HCT116 (cell line): ENCODE data around the gene TEX12. TPM values are rescaled to one million over a fixed set of nuclear protein-coding genes. Genes with fewer than 3 reads are reported as not detected.

ENCODE experiments used
- ATAC-seq: fragments of 200-7000 bp; cut with Tn5 transposase; 2 replicates; pipeline ENCODE4 v1.9.1; 2020; ENCODE audit warnings: mild to moderate bottlenecking, moderate library complexity
- BruUV-seq: library from RNA; stranded (reverse); fragments of 400-500 nt; replicated peaks from 2 replicates; lab custom pipeline; 2021; lab: Mats Ljungman, UMichigan
- CTCF ChIA-PET: fragments of 300-600 bp; sonication (Branson Sonifier 250); formaldehyde crosslinking; loops from one replicate; lab custom pipeline; 2021; ENCODE audit warnings: antibody characterized with exemption; lab: Charles Lee
- POLR2A ChIA-PET: fragments of 300-600, 350-600 bp; sonication (Branson Sonifier 250); formaldehyde crosslinking; loops from one replicate; lab custom pipeline; 2021; ENCODE audit warnings: antibody characterized with exemption; lab: Charles Lee
- RAD21 ChIA-PET, 2 experiments: fragments of 300-600 bp; sonication (Branson Sonifier 250); formaldehyde crosslinking; loops; one replicate each; lab custom pipeline; 2023; ENCODE audit warnings: low total read pairs in 2 of 2; ENCODE audit not compliant: uncharacterized antibody in 2 of 2, unreplicated experiment in 2 of 2, low non-redundant PET in 1 of 2; lab: Charles Lee
- DNase-seq: peaks from one replicate; pipeline ENCODE4 v3.0.0-alpha.2; 2010; ENCODE audit warnings: low read depth, low spot score
- H2AFZ ChIP-seq: fragments of 200-600 bp; shearing (Covaris generic), sonication (generic); 2 replicates; pipeline ENCODE4 v1.6.1; 2017; ENCODE audit warnings: low read depth, mixed run types, mixed read lengths, antibody characterized with exemption, low read length; ENCODE audit not compliant: poor library complexity, severe bottlenecking
- H3K27ac ChIP-seq: 2 replicates; pipeline ENCODE4 v1.5.1; 2012; ENCODE audit warnings: low read depth, low read length
- H3K27me3 ChIP-seq: fragments of 200-600 bp; sonication (generic); 2 replicates; pipeline ENCODE4 v1.6.1; 2016; ENCODE audit warnings: mixed run types, low read length, mixed read lengths; ENCODE audit not compliant: insufficient read depth
- H3K36me3 ChIP-seq, 2 experiments: fragments of 200-500 bp in 1 of 2; fragments of 200-600 bp in 1 of 2; sonication (Bioruptor generic) in 1 of 2; sonication (generic) in 1 of 2; 2 replicates each; pipeline versions ENCODE4 v1.5.1 to v1.6.1; 2014 to 2016; ENCODE audit warnings: low read length in 2 of 2, inconsistent platforms in 1 of 2, mixed read lengths in 1 of 2, mixed run types in 1 of 2; ENCODE audit not compliant: insufficient read depth in 2 of 2, control insufficient read depth in 1 of 2
- H3K4me1 ChIP-seq, 2 experiments: fragments of 200-600 bp in 1 of 2; sonication (generic) in 1 of 2; 2 replicates each; pipeline versions ENCODE4 v1.5.1 to v1.6.1; 2012 to 2017; ENCODE audit warnings: low read length in 2 of 2, inconsistent platforms in 1 of 2, mild to moderate bottlenecking in 1 of 2, mixed read lengths in 1 of 2, mixed run types in 1 of 2, moderate library complexity in 1 of 2; ENCODE audit not compliant: insufficient read depth in 2 of 2, control insufficient read depth in 1 of 2
- H3K4me2 ChIP-seq: fragments of 200-600 bp; sonication (generic); 2 replicates; pipeline ENCODE4 v1.6.1; 2017; ENCODE audit warnings: mixed run types, low read length, mixed read lengths
- H3K4me3 ChIP-seq, 2 experiments: fragments of 200-600 bp in 1 of 2; sonication (generic) in 1 of 2; replicated peaks in 1 of 2; 2 replicates each; pipeline ENCODE4 v1.5.1; 2011 to 2016; ENCODE audit warnings: low read length in 2 of 2, control low read depth in 1 of 2, low read depth in 1 of 2, mild to moderate bottlenecking in 1 of 2, mixed read lengths in 1 of 2, mixed run types in 1 of 2
- H3K79me2 ChIP-seq: fragments of 200-600 bp; sonication (generic); 2 replicates; pipeline ENCODE4 v1.6.1; 2017; ENCODE audit warnings: mild to moderate bottlenecking, mixed run types, low read length, moderate library complexity, mixed read lengths; ENCODE audit not compliant: insufficient read depth
- H3K9ac ChIP-seq: fragments of 200-600 bp; sonication (generic); 2 replicates; pipeline ENCODE4 v1.6.1; 2016; ENCODE audit warnings: low read length, mixed read lengths
- H3K9me2 ChIP-seq: fragments of 200-600 bp; sonication (generic), shearing (Covaris generic); 2 replicates; pipeline ENCODE4 v1.6.1; 2017; ENCODE audit warnings: mixed run types, mild to moderate bottlenecking, moderate library complexity; ENCODE audit not compliant: insufficient read depth
- H3K9me3 ChIP-seq, 2 experiments: fragments of 200-500 bp in 1 of 2; fragments of 200-600 bp in 1 of 2; sonication (Bioruptor generic) in 1 of 2; sonication (generic) in 1 of 2; 2 replicates each; pipeline ENCODE4 v1.6.1; 2014 to 2017; ENCODE audit warnings: low read length in 2 of 2, mixed read lengths in 2 of 2, inconsistent platforms in 1 of 2, low read depth in 1 of 2, mild to moderate bottlenecking in 1 of 2, mixed run types in 1 of 2, moderate library complexity in 1 of 2; ENCODE audit not compliant: control insufficient read depth in 1 of 2, insufficient read depth in 1 of 2
- H4K20me1 ChIP-seq: fragments of 200-600 bp; sonication (generic), shearing (Covaris generic); 2 replicates; pipeline ENCODE4 v1.6.1; 2017; ENCODE audit warnings: mixed run types, mild to moderate bottlenecking, moderate library complexity; ENCODE audit not compliant: insufficient read depth
- RAD21 ChIP-seq: IDR thresholded peaks from 2 replicates; pipeline ENCODE4 v1.6.1; 2012; ENCODE audit warnings: low read depth, mild to moderate bottlenecking
- ZNF274 ChIP-seq: fragments of 200-500 bp; sonication (Bioruptor generic); IDR thresholded peaks from 2 replicates; pipeline ENCODE4 v1.6.1; 2014; ENCODE audit warnings: mild to moderate bottlenecking, low read depth, low read length, inconsistent platforms
- intact Hi-C: fragments of 100-400 bp; cut with micrococcal nuclease; formaldehyde crosslinking; loops from 2 replicates; pipeline ENCODE4 v1.10.0; 2022
- total RNA-seq: library from RNA; stranded (reverse); gene quantifications from one replicate; pipeline ENCODE4 v1.2.1, GENCODE V29; 2021; ENCODE audit not compliant: unreplicated experiment
- TF ChIP-seq, protein P1 (sequence below), 3 experiments: fragments of 200-600 bp in 1 of 3; sonication (generic) in 1 of 3; IDR thresholded peaks in 2 of 3; conservative IDR thresholded peaks in 1 of 3; 2 replicates each; pipeline ENCODE4 v1.5.1; 2012 to 2017; ENCODE audit warnings: low read depth in 2 of 3, low read length in 2 of 3, antibody characterized with exemption in 1 of 3, borderline replicate concordance in 1 of 3, control low read depth in 1 of 3, mild to moderate bottlenecking in 1 of 3, mixed read lengths in 1 of 3, mixed run types in 1 of 3, moderate library complexity in 1 of 3; ENCODE audit not compliant: insufficient read depth in 1 of 3

TEX12 gene
- total RNA-seq, 1 experiment from 2014 or later: not detected

GRCh38 chr11:112219476-112220232, 52.5 kb downstream of the TEX12 start:
- Histone ChIP-seq H3K79me2 (no peaks in the 10 kb centered on the region), H3K27ac (no peak overlapping the region), H3K36me3 (no peaks in the 10 kb centered on the region), H2AFZ (no peak overlapping the region), H4K20me1 (no peaks in the 10 kb centered on the region), H3K4me2 (no peak overlapping the region), H3K4me1 (no peaks in the 10 kb centered on the region), H3K9ac (no peak overlapping the region), H3K9me2 (no peaks in the 10 kb centered on the region), H3K9me3 (no peaks in the 10 kb centered on the region), H3K4me3 (no peak overlapping the region), H3K27me3 (no peaks in the 10 kb centered on the region)
- BruUV-seq: no TSS peak
- CTCF ChIA-PET: interaction anchor here (0.8 to 3.4 kb wide), 10 partner anchors 57 to 1070 kb away, joined by 3 to 73 read pairs (median 4); no protein-coding TSS in a partner anchor
- TF ChIP-seq, protein P1, sequence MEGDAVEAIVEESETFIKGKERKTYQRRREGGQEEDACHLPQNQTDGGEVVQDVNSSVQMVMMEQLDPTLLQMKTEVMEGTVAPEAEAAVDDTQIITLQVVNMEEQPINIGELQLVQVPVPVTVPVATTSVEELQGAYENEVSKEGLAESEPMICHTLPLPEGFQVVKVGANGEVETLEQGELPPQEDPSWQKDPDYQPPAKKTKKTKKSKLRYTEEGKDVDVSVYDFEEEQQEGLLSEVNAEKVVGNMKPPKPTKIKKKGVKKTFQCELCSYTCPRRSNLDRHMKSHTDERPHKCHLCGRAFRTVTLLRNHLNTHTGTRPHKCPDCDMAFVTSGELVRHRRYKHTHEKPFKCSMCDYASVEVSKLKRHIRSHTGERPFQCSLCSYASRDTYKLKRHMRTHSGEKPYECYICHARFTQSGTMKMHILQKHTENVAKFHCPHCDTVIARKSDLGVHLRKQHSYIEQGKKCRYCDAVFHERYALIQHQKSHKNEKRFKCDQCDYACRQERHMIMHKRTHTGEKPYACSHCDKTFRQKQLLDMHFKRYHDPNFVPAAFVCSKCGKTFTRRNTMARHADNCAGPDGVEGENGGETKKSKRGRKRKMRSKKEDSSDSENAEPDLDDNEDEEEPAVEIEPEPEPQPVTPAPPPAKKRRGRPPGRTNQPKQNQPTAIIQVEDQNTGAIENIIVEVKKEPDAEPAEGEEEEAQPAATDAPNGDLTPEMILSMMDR (IDR thresholded peaks at IDR 0.05 in 2 of 3, conservative IDR thresholded peaks at IDR 0.05 in 1 of 3; ENCODE audit: borderline replicate concordance in 1 of 3, insufficient read depth in 1 of 3, low read depth in 2 of 3, low read length in 2 of 3): peak; percentile 57 to 85 (median 77)
- TF ChIP-seq RAD21 (peak; percentile 93), ZNF274 (no peak)
- intact Hi-C loops: loop anchor here (1.0 to 5.0 kb wide), 6 partner anchors 61 to 1069 kb away; no protein-coding TSS in a partner anchor
- RAD21 ChIA-PET: interaction anchor here in 1 of 2 experiments (0.6 to 1.6 kb wide), 2 partner anchors 60 to 293 kb away, joined by 3 to 7 read pairs; no protein-coding TSS in a partner anchor
- DNase-seq (peak; percentile 71), ATAC-seq (peak; percentile 100)
- POLR2A ChIA-PET: interaction anchor here (1.0 kb wide), 1 partner anchor 133 kb away, joined by 3 read pairs; the partner anchor contains the start of genes SDHD and TIMM8B
